ENCODE measurements around the gene RELA.
"Not testable (repeated sequence)": the region's sequence is repeated elsewhere in the genome, so short reads cannot be mapped to it uniquely, and the experiment has no call there.

- TF ChIP-seq CTCF (IDR thresholded peaks at IDR 0.05; ENCODE audit: insufficient read depth, low read length); REST (IDR thresholded peaks at IDR 0.05; ENCODE audit: insufficient replicate concordance, low read depth): not testable (repeated sequence)
Observed at GRCh38 chr11:65639228-65639597, 23.5 kb downstream of the RELA start.

Measured in HL-60 (cell line).